ENCODE measurements around the gene GMDS. TPM values are rescaled to one million over a fixed set of nuclear protein-coding genes. Genes with fewer than 3 reads are reported as not detected.
A peak's percentile ranks its signal among the peaks of the same experiment; 100 is the strongest.

GMDS gene
- total RNA-seq, 4 donors from 2014 or later: 3.4 to 7.2 (median 4.6) TPM

- no peak for ATAC-seq
- in situ Hi-C loops (cut with MboI; ENCODE audit: low sequenced_read_pairs in 4 of 4) (no loop called here), intact Hi-C loops (cut with DNase I; ENCODE audit: low total_unique reads) (no loop called here)
- no peaks in the 10 kb centered on the region for H3K9me3 ChIP-seq
- no peaks in the 10 kb centered on the region for H3K36me3 ChIP-seq
- TF ChIP-seq POLR2A (IDR thresholded peaks at IDR 0.05) (no peak), CTCF (IDR thresholded peaks at IDR 0.05 in 4 of 5, conservative IDR thresholded peaks at IDR 0.05 in 1 of 5) (no peak)
- H3K27me3 ChIP-seq: no peaks in the 10 kb centered on the region
- DNase-seq: no peak
- H3K4me1 ChIP-seq: no peaks in the 10 kb centered on the region
- no peak overlapping the region for H3K4me3 ChIP-seq
- H3K27ac ChIP-seq: no peak overlapping the region
Measured at GRCh38 chr6:1906014-1906413, 339.4 kb downstream of the GMDS start.

DNA sequence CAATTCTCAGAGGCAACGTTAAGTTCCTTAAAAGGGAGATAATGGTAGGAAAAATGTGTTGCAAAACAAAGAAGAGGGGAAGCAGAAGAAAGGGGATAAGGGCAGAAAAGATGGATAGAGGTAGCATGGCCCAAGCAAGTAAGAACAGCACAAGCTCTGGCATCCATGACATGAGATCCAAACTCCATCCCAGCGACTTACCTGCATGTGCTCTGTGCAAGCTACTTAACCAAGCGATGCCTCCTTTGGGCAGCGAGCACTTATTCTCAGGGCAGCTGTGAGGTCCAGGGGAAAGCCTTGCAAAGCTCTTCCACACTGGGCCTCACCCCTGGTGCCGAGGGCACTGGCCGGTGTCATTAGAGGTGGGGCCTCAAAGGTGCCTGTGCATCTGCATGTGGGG, 340.5 kb downstream of the GMDS start:
- Histone ChIP-seq H3K4me1 (no peaks in the 10 kb centered on the region), H3K9me3 (no peaks in the 10 kb centered on the region), H3K4me3 (no peak overlapping the region), H3K27ac (no peak overlapping the region), H3K36me3 (no peaks in the 10 kb centered on the region), H3K27me3 (no peaks in the 10 kb centered on the region)
- TF ChIP-seq CTCF (IDR thresholded peaks at IDR 0.05 in 4 of 5, conservative IDR thresholded peaks at IDR 0.05 in 1 of 5): no peak
- ATAC-seq (no peak), DNase-seq (no peak)
- in situ Hi-C loops (cut with MboI; ENCODE audit: low sequenced_read_pairs in 4 of 4) (no loop called here), intact Hi-C loops (cut with DNase I; ENCODE audit: low total_unique reads) (no loop called here)

DNA sequence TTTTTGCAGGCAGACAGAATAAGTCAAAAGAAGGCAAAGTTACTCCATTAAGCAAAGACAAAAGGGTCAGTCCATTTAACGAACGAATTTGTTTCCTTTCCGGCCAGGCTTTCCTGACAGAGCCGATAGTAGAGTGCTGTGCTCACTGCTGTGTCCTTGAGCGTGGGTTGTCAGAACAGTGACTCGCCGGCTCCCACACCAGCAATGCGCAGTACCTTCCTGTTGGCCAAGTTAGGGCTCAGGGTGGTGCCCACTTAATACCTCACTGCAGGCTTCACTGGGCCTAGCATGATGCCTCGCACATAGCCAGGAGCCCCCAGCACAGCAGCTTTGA, 341.0 kb downstream of the GMDS start:
- in situ Hi-C loops (cut with MboI; ENCODE audit: low sequenced_read_pairs in 4 of 4) (no loop called here), intact Hi-C loops (cut with DNase I; ENCODE audit: low total_unique reads) (no loop called here)
- Histone ChIP-seq H3K36me3 (no peaks in the 10 kb centered on the region), H3K4me3 (no peak overlapping the region), H3K4me1 (no peaks in the 10 kb centered on the region), H3K27me3 (no peaks in the 10 kb centered on the region), H3K27ac (no peak overlapping the region), H3K9me3 (no peaks in the 10 kb centered on the region)
- ATAC-seq (no peak), DNase-seq (no peak)
- TF ChIP-seq CTCF (IDR thresholded peaks at IDR 0.05 in 4 of 5, conservative IDR thresholded peaks at IDR 0.05 in 1 of 5): no peak

GRCh38 chr6:1903780-1904465, 341.5 kb downstream of the GMDS start:
- intact Hi-C loops (cut with DNase I; ENCODE audit: low total_unique reads) (no loop called here), in situ Hi-C loops (cut with MboI; ENCODE audit: low sequenced_read_pairs in 4 of 4) (no loop called here)
- Histone ChIP-seq H3K27ac (no peak overlapping the region), H3K4me3 (no peak overlapping the region), H3K4me1 (no peaks in the 10 kb centered on the region), H3K9me3 (no peaks in the 10 kb centered on the region), H3K27me3 (no peaks in the 10 kb centered on the region), H3K36me3 (no peaks in the 10 kb centered on the region)
- ATAC-seq (peak in 1 of 2 donors; percentile 11), DNase-seq (no peak)
- TF ChIP-seq CTCF (IDR thresholded peaks at IDR 0.05 in 4 of 5, conservative IDR thresholded peaks at IDR 0.05 in 1 of 5) (no peak), POLR2A (IDR thresholded peaks at IDR 0.05) (no peak)

DNA sequence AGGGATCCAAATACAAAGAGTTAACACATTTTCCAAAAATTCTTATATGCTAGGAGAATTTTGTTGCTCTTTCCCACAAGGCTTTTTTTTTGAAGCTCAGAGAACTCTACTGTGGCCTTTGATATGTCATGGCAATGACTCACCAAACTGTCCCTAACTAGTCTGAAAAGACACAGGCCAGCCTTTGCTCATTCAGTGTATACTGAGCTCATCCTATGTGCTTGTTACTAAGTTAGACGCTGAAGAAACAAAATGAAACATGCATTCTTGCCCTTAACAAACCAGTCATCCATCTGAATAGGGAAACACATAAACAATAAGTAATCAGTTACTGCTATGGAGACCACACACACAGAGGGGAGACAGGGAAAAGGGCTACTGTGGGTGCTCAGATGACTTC, 343.8 kb downstream of the GMDS start:
- intact Hi-C loops (cut with DNase I; ENCODE audit: low total_unique reads) (no loop called here), in situ Hi-C loops (cut with MboI; ENCODE audit: low sequenced_read_pairs in 4 of 4) (no loop called here)
- H3K27ac ChIP-seq: no peak overlapping the region
- no peaks in the 10 kb centered on the region for H3K4me1 ChIP-seq
- no peak overlapping the region for H3K4me3 ChIP-seq
- ATAC-seq: no peak
- no peaks in the 10 kb centered on the region for H3K27me3 ChIP-seq
- TF ChIP-seq CTCF (IDR thresholded peaks at IDR 0.05 in 4 of 5, conservative IDR thresholded peaks at IDR 0.05 in 1 of 5) (no peak), POLR2A (IDR thresholded peaks at IDR 0.05) (no peak)
- DNase-seq: no peak
- no peaks in the 10 kb centered on the region for H3K9me3 ChIP-seq
- no peaks in the 10 kb centered on the region for H3K36me3 ChIP-seq

Measured in gastrocnemius medialis (tissue), 4 donors.